Measurements from ENCODE around the gene GJA3. TPM values are rescaled to one million over a fixed set of nuclear protein-coding genes. Genes with fewer than 3 reads are reported as not detected.
"Not testable (repeated sequence)": the region's sequence is repeated elsewhere in the genome, so short reads cannot be mapped to it uniquely, and the experiment has no call there.

GJA3 gene
- total and polyA plus RNA-seq, 2 donors (not counting 1 experiment from before 2014, with no cell fraction given), result 0.28 to 0.59 TPM

- no peak overlapping the region for H3K4me3 ChIP-seq (ENCODE audit: control extremely low read depth in 1 of 5, extremely low read depth in 1 of 5, insufficient read depth in 1 of 5, low read depth in 2 of 5, low read length in 4 of 5)
- H4K20me1 ChIP-seq (ENCODE audit: control insufficient read depth, insufficient read depth, low read length, poor library complexity, severe bottlenecking), result peaks cover 2% of the 10 kb centered on the region
- H3K36me3 ChIP-seq (replicated peaks in 1 of 2; ENCODE audit: control extremely low read depth in 1 of 2, control insufficient read depth in 1 of 2, extremely low read depth in 1 of 2, insufficient read depth in 2 of 2, low read length in 1 of 2), result no peaks in the 10 kb centered on the region
- peaks cover 8% of the 10 kb centered on the region for H3K27me3 Mint-ChIP-seq
- no CpG with 5 or more reads among the region's 2 CpGs for WGBS (ENCODE audit: insufficient coverage)
- ATAC-seq (ENCODE audit: low read depth) (no peak), DNase-seq (no peak)
- intact Hi-C loops (cut with micrococcal nuclease), result no loop called here
- H3K27me3 ChIP-seq (replicated peaks in 1 of 4; ENCODE audit: control extremely low read depth in 1 of 4, control insufficient read depth in 3 of 4, insufficient read depth in 4 of 4, low read length in 3 of 4), result peaks cover 0 to 3% (median 0%) of the 10 kb centered on the region in 4 experiments
- peaks cover 9 to 10% of the 10 kb centered on the region in 2 donors for H3K4me1 ChIP-seq (ENCODE audit: control insufficient read depth in 2 of 2, insufficient read depth in 2 of 2, low read length in 2 of 2)
- no peaks in the 10 kb centered on the region for H3K9me3 Mint-ChIP-seq (ENCODE audit: insufficient read depth)
- H3K4me2 ChIP-seq (replicated peaks; ENCODE audit: low read depth, low read length, poor library complexity, severe bottlenecking), result no peak overlapping the region
- no peak overlapping the region for H3K27ac Mint-ChIP-seq
- ChIA-PET POLR2A (no interaction called here), CTCF (interaction anchor here (0.6 kb wide), 1 partner anchor 20 kb away, joined by 3 read pairs; no protein-coding TSS in a partner anchor)
- H3K9ac ChIP-seq (ENCODE audit: low read length), result no peak overlapping the region
- H2AFZ ChIP-seq (ENCODE audit: insufficient read depth, low read depth, low read length, poor library complexity, severe bottlenecking), result no peak overlapping the region
- H3K4me1 Mint-ChIP-seq, result peaks cover 12% of the 10 kb centered on the region
- H3K9me3 ChIP-seq (ENCODE audit: control extremely low read depth in 1 of 3, control insufficient read depth in 2 of 3, insufficient read depth in 1 of 3, low read length in 2 of 3), result peaks cover 0 to 2% (median 2%) of the 10 kb centered on the region in 3 donors
- no peak overlapping the region for H3K27ac ChIP-seq (ENCODE audit: low read length in 2 of 2)
- TF ChIP-seq EZH2 (IDR thresholded peaks at IDR 0.05; ENCODE audit: borderline replicate concordance, insufficient read depth, low read depth, low read length, poor library complexity, severe bottlenecking) (no peak), CTCF (IDR thresholded peaks at IDR 0.05) (no peak)
- H3K79me2 ChIP-seq (ENCODE audit: control insufficient read depth, insufficient read depth, low read length), result peaks cover 3% of the 10 kb centered on the region
- H3K4me3 Mint-ChIP-seq, result no peak overlapping the region
Measured at GRCh38 chr13:20156702-20157101, 4.2 kb downstream of the GJA3 start.

GRCh38 chr13:20153290-20153689, 7.6 kb downstream of the GJA3 start:
- H3K27me3 Mint-ChIP-seq, result peaks cover 31% of the 10 kb centered on the region
- intact Hi-C loops (cut with micrococcal nuclease); ATAC-seq (ENCODE audit: low read depth); H4K20me1 ChIP-seq (ENCODE audit: control insufficient read depth, insufficient read depth, low read length, poor library complexity, severe bottlenecking); H3K4me3 Mint-ChIP-seq; H2AFZ ChIP-seq (ENCODE audit: insufficient read depth, low read depth, low read length, poor library complexity, severe bottlenecking); H3K9me3 Mint-ChIP-seq (ENCODE audit: insufficient read depth); H3K9me3 ChIP-seq (ENCODE audit: control extremely low read depth in 1 of 3, control insufficient read depth in 2 of 3, insufficient read depth in 1 of 3, low read length in 2 of 3); H3K4me3 ChIP-seq (ENCODE audit: control extremely low read depth in 1 of 5, extremely low read depth in 1 of 5, insufficient read depth in 1 of 5, low read depth in 2 of 5, low read length in 4 of 5); H3K9ac ChIP-seq (ENCODE audit: low read length); H3K79me2 ChIP-seq (ENCODE audit: control insufficient read depth, insufficient read depth, low read length); H3K4me1 Mint-ChIP-seq; H3K36me3 ChIP-seq (replicated peaks in 1 of 2; ENCODE audit: control extremely low read depth in 1 of 2, control insufficient read depth in 1 of 2, extremely low read depth in 1 of 2, insufficient read depth in 2 of 2, low read length in 1 of 2); H3K27ac ChIP-seq (ENCODE audit: low read length in 2 of 2); H3K4me1 ChIP-seq (ENCODE audit: control insufficient read depth in 2 of 2, insufficient read depth in 2 of 2, low read length in 2 of 2); H3K27ac Mint-ChIP-seq; DNase-seq; POLR2A ChIA-PET; CTCF ChIA-PET; H3K4me2 ChIP-seq (replicated peaks; ENCODE audit: low read depth, low read length, poor library complexity, severe bottlenecking); H3K27me3 ChIP-seq (replicated peaks in 1 of 4; ENCODE audit: control extremely low read depth in 1 of 4, control insufficient read depth in 3 of 4, insufficient read depth in 4 of 4, low read length in 3 of 4): not testable (repeated sequence)
- no CpG with 5 or more reads among the region's 2 CpGs for WGBS (ENCODE audit: insufficient coverage)
